HG02981 (cell line): ENCODE results near the gene TMEM176A.
"Not testable (repeated sequence)": the region's sequence is repeated elsewhere in the genome, so short reads cannot be mapped to it uniquely, and the experiment has no call there.

Experiments
- ATAC-seq: cut with Tn5 transposase; IDR thresholded peaks from one replicate; pipeline ENCODE4 v1.9.1; 2021; ENCODE audit warnings: mild to moderate bottlenecking, moderate library complexity; ENCODE audit not compliant: unreplicated experiment

The TMEM176A gene

DNA sequence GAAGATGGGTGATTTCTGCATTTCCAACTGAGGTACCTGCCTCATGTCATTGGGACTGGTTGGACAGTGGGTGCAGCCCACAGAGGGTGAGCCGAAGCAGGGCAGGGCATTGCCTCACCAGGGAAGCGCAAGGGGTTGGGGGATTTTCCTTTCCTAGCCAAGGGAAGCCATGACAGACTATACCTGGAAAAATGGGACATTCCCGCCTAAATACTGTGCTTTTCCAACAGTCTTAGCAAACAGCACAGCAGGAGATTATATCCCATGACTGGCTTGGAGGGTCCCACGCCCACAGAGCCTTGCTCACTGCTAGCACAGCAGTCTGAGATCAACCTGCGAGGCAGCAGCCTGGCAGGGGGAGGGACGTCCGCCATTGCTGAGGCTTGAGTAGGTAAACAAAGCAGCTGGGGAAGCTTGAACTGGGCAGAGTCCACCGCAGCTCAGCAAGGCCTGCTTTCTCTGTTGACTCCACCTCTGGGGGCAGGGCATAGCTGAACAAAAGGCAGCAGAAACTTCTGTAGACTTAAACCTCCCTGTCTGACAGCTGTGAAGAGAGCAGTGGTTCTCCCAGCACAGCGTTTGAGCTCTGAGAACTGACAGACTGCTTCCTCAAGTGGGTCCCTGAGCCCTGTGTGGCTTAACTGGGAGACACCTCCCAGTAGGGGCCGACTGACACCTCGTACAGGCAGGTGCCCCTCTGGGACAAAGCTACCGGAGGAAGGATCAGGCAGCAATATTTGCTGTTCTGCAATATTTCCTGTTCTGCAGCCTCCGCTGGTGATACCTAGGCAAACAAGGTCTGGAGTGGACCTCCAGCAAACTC is 7.3 kb downstream of the TMEM176A start:
- not testable (repeated sequence) for ATAC-seq

- ATAC-seq: no peak
Observed at GRCh38 chr7:150814328-150815001, 13.9 kb downstream of the TMEM176A start.

DNA sequence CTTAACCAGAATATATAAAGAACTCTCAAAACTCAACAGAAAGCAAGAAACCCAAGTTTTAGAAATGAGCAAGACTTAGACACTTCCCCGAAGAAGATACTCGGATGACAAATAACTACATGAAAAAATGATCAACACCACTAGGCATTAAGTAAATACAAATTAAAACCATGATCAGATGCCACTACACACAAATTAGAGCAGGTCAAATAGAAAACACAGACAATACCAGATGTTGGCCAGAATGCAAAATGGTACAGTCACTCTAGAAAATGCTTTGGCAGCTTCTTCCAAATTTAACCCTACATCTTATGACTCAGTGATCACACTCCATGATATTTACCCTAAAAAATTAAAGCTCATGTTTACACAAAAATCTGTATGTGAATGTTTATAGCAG is 18.4 kb downstream of the TMEM176A start:
- no peak for ATAC-seq

DNA sequence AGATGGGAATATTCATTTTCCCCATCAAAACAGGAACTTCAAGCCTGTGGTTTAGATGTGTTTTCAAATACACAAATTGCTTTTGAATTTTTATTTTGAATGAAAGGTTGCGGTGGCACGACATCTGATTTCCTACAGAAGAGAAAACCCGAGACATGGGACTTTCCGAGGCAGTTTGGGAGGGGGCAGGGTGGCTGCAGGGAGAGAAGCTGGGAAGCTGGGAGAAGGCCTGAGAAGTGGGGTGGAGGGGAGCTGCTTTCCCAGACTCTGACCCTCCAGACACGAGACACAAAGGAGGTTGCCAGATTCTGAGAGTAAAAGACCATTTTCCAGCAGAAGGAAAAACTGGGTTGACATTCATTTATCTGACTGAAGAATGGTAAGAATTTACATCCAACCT is 19.6 kb downstream of the TMEM176A start:
- no peak for ATAC-seq

DNA sequence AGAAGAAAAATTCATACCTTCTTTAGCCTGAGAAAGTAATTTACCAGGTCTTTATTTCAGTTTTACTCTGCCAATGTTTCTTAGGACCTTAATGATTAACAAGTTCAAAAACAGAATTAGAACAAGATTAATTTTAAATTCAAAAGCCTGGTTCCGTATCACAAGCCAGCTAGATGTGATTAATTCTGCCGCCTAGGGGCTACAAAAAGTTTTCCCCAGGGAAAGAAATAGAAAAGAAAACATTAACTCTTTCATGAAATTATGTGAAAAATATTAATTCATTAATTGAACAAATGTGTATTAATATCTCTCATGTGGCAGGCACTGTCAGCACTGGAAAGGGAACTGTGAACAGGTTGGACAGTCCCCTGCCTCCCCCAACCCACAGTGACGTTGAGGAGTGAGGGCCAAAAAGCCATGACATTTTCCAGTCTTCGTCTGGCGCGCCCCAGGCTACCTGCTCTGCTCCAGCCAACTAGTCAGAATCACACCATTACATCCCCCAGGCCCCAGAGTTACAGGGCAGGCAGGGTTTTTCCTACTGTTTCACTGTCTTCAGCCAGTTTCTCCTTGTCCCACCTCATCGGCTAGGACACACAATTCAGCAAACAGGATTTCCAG is 20.1 kb downstream of the TMEM176A start:
- ATAC-seq: no peak

DNA sequence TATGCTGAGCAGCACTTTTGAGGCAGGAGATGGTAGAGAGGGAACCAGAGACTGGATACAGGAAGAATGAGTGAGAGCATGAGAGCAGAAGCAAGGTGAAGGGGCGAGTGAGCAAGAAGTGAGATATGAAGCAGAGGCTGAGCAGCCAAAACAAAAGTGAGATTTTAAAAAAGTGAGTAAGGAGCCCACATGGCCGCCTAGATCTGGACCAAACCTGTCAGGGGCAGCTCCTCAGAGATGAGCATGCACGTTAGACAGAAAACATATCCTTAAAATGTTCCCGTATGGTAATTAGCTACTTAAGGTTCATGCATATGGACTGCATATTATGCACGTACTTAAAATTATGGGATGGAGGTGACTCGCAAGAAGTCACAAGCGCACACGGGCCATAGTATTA is 22.5 kb downstream of the TMEM176A start:
- ATAC-seq: no peak

DNA sequence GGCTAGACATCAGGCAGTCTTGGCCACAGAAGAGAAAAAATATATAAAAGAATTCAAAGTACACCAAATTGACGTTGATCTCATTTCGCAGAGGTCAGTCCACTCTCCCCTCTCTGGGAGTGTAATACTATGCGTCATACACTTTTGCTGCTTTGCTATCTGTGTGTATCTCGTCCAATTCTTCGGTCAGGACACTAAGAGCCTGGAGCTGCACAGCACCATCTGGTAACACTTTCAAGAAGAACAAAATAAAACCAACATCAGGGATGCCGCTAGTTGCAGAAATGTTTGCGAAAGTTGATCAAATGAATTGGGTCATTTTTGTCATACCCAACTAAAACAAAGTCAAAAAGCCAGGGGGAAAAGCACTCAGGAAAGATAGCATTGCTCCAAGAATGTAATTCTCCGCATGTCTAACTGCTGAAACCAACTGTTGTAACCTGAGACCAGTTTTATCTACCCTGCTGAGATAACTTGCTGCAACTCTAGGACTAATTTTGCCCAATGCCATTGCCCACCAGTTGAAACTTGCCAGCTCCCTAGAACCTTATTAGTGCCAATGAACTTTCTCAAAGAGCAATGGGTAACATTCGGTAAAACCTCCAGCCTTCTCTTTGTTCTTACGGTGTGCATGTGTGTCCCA is 23.0 kb downstream of the TMEM176A start:
- no peak for ATAC-seq

DNA sequence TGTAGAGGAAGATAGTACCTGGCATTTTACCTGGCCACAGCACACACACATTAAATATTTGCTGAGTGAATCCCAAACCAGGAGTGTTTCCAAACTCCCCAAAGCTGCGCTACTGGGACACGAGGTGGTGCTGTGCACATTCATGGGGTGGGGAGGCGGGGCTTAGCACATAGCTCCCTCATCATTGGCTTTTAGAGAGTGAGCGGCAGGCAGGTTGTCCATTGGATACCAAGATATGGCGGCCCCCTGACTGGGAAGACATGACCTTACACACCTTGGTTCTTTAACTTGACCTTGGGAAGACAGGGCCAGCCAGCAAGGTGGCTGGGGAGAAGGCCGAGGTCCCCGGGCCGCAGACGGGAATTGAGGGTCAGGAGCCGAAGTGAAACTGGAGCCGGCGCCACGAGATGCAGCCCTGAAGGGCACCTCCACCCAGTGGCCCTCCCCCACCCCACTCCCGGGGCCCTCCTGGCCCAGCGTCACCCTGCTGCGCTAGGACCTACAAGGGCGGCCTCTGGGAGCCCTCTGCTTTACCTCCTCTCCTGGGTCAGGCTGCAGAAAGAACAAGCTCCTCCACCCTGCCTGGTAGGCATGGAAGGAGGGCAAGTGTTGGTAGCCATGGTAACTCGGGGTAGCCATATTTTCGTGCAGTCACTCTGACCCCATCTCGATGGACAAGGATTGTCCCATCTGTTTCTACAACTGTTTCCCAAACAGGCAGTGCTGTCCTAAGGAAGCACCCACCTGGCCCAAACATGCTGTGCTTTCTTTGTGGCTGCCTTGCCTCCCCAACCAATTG is 24.0 kb downstream of the TMEM176A start:
- no peak for ATAC-seq

DNA sequence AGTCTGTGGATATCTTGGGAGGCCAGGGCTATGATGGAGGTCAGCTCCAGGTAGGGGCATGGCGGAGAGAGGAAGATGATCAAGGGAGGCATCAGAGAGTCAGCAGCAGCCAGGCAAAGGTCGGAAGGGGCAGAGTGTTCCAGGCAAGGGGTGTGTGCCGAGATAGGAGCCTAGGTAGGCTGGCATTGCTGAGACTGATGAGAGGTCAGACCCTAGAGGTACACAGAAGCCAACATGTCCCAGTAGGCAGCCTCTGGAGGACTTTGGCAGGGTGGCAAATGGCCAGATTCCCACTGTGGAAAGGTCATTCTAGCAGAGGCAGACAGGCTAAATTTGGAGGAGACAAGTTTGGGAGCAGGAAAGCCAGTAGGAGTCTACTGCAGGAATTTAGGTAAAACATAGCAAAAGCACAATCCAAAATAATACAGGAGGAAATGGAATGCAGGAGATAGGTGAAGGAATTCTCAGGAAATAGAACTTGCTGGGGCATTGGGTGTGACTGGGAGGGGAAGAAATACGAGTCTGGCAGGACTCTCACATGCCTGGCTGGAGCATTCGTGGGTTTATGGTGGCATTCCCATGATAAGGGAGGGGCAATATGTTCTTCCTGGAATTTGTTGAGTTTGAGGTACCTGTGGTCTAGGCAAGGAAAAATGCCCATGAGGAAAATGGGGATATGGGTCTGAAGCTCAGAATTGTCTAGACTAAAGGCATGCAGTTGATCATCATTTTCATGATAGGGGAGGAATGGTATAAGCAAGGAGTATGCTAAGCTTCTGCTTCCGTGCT is 25.7 kb downstream of the TMEM176A start:
- no peak for ATAC-seq

GRCh38 chr7:150828384-150828783 is 27.8 kb downstream of the TMEM176A start:
- ATAC-seq: no peak

GRCh38 chr7:150829426-150829825 is 28.9 kb downstream of the TMEM176A start:
- ATAC-seq: no peak

DNA sequence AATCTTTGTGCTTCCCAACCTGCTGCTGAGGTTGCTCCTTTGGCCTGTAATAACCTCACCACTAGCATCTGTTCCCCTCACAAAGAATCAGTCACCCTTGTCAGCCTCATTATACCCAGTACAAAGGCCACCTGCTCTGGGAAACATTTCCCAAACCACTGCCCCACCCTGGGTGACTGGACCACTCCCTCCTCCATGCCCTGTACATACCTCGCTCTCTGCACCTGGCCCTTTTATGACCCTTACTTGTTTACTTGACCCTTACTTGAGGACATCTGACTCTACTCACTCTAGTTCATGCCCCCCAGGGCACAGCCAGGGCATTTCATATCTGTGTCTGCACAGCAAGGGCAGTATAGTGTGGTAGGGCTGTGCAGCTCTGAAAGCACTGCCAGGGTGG is 30.4 kb downstream of the TMEM176A start:
- no peak for ATAC-seq

- no peak for ATAC-seq
Observed at GRCh38 chr7:150831851-150832250, 31.3 kb downstream of the TMEM176A start.

DNA sequence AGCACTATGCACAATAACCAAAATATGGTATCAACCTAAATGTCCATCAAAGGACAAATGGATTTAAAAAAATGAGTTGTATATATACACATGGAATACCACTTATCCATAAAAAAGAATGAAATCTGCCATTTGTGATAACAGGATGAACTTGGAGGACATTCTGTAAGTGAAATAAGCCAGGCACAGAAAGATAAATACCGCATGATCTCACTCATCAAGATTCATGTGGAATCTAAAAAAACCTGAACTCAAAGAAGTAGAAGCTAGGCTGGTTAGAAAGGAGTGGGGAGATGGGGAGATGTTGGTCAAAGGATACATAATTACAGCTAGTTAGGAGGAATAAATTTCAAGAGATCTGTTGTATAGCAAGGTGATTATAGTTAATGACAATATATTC is 34.5 kb downstream of the TMEM176A start:
- no peak for ATAC-seq

DNA sequence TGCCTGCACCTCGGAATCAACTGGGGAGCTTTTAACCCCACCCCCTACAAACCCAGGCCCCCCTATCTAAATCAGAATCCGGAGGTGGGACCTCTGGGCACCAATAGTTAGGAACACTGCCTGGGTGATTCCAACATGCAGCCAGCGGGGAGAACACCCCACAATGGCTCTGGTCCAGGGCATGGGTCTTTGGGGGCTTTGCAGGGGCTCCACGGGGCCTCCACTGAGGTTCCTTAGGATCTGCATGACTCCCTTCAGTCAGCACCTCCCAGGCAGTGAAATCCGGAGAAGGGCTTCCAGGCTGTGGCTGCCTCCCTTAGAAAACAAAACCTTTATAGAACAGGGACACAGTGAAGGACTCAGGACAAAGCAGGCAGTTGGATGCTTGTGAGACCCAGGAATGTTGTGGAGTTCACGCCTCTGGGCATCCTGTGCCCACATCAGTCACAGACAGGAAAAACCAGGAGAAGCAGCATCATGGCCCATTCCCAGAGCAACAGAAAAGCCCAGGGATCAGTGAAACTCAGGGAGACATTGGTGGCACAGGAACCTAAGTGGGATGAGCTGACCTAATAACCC is 35.2 kb downstream of the TMEM176A start:
- no peak for ATAC-seq

DNA sequence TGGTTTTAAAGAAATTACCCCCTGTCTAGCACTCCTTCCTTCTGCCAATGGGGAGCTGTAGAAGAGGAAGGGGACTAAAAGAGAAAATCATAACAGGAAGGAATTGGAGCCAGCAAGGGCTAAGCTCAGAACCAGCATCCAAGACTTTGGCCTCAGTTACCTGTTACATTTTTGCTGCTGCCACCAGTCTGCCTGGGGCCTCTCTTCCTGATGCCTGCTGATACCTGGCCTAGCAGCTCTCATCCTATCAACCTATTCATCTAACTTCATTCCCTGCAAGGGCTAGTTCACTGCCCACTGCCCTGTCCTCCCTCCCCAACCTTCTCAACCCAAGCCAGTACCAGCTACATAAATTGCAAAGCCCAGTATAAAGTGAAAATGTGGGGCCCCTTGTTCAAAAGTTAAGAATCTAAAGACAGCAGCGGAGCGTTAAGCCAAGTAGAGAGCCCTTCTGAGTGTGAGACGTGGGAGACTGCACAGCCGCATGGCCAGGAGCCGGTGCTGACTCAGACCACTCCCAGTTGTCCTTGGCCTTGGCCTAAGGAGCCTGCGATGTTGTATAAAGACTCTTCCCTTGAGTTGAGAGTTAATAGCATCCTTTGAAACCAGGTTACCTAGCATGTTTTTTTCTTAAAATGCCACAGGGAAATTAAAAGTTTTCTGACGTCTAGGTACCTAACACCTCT is 38.5 kb downstream of the TMEM176A start:
- no peak for ATAC-seq

DNA sequence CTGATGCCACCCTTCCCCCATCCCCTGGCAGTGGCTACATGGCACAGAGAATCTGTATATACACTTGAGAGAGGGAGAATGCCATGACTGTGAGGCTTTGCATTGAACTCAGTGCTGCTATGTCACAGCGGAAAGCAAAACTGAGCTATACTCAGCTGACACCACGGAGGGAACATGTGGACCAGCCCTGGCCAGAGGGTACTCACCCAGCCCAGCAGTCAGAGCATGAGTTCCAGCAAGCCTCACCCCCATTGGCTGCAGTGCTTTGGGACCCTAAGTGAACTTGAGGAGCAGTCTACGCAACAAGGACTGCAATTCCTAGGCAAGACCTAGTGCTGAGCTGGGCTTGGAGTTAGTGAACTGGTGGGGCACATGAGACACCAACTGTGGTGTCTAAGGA is 41.4 kb downstream of the TMEM176A start:
- no peak for ATAC-seq

DNA sequence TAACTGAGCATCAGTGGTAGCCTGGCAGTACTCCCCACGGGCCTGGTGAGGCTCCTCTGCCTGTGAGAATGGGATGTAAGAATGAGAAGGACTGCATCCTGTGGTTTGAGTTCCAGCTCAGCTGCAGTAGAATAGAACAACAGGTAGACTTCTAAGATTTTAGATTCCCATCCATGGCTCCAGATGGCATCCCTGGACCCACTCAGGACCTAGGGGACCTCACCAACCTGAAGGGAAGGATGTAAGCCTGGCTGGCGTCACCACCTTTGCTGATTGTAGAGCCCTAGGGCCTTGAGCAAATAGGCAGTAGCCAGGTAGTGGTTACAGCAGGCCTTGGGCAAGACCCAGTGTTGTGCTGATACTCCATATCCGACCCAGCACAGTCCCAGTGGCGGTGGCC is 42.1 kb downstream of the TMEM176A start:
- no peak for ATAC-seq

DNA sequence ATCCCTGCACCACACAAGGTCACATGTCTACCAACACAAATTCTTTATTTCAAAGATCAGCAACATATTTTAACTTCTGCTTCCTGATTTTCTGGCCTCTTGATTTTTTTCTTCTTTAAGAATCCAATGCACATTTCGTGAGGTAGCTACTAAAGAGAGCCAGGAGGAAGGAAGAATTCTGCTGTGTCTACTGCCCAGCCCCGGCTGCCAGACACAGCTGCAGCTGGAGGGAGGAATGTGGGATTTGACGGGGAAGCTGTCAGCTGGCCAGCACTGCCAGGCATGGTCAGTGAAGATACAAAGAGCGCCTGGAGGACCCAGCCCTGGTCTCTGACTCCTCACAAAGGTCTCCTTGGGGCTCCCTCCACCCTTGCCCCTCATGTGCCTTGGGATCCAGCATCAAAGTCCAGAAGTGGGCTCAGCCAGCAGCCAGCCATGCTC is 44.9 kb downstream of the TMEM176A start:
- no peak for ATAC-seq
